Glomerular endothelial cell (primary cell): ENCODE results near the gene C2orf74. TPM values are rescaled to one million over a fixed set of nuclear protein-coding genes. Genes with fewer than 3 reads are reported as not detected.
"Not testable (repeated sequence)": the region's sequence is repeated elsewhere in the genome, so short reads cannot be mapped to it uniquely, and the experiment has no call there.

ENCODE experiments used
- DNase-seq: peaks from one replicate; pipeline ENCODE4 v3.0.0-alpha.2; 2011; ENCODE audit warnings: low read depth, low spot score; ENCODE audit errors: extremely low read depth
- total RNA-seq: library from RNA; depleted of rRNA; stranded (reverse); fragments of >200 nt; gene quantifications from 2 replicates; pipeline ENCODE4 v1.2.3, GENCODE V29; 2015

C2orf74 gene
- total RNA-seq, 1 donor from 2014 or later = 15.3 TPM

- no peak for DNase-seq
These were observed 10.7 kb downstream of the C2orf74 start for GRCh38 chr2:61172671-61173070.

GRCh38 chr2:61173116-61173515 is 11.1 kb downstream of the C2orf74 start:
- no peak for DNase-seq

GRCh38 chr2:61175036-61175435 is 13.0 kb downstream of the C2orf74 start:
- DNase-seq = no peak

GRCh38 chr2:61176755-61177726 is 15.1 kb downstream of the C2orf74 start:
- no peak for DNase-seq

- DNase-seq = no peak
These were observed 15.9 kb downstream of the C2orf74 start for GRCh38 chr2:61177727-61178549.

GRCh38 chr2:61178603-61179545 is 16.9 kb downstream of the C2orf74 start:
- DNase-seq = no peak

GRCh38 chr2:61179701-61180639 is 18.0 kb downstream of the C2orf74 start:
- DNase-seq = no peak

GRCh38 chr2:61180686-61181085 is 18.7 kb downstream of the C2orf74 start:
- DNase-seq = no peak

- no peak for DNase-seq
These were observed 19.5 kb downstream of the C2orf74 start for GRCh38 chr2:61181382-61182058.

- DNase-seq = no peak
These were observed 20.0 kb downstream of the C2orf74 start for GRCh38 chr2:61182059-61182383.

GRCh38 chr2:61183795-61184194 is 21.8 kb downstream of the C2orf74 start:
- DNase-seq = no peak

- no peak for DNase-seq
These were observed 22.3 kb downstream of the C2orf74 start for GRCh38 chr2:61184263-61184662.

GRCh38 chr2:61185231-61185728 is 23.3 kb downstream of the C2orf74 start:
- no peak for DNase-seq

- no peak for DNase-seq
These were observed 25.1 kb downstream of the C2orf74 start for GRCh38 chr2:61187085-61187484.

- DNase-seq = no peak
These were observed 31.9 kb downstream of the C2orf74 start for GRCh38 chr2:61193670-61194561.

GRCh38 chr2:61194646-61195045 is 32.7 kb downstream of the C2orf74 start:
- DNase-seq = not testable (repeated sequence)

GRCh38 chr2:61196671-61197070 is 34.7 kb downstream of the C2orf74 start:
- DNase-seq = no peak

GRCh38 chr2:61205132-61205531 is 43.1 kb downstream of the C2orf74 start:
- no peak for DNase-seq
